ENCODE measurements around the gene TMEM244.
A peak's percentile ranks its signal among the peaks of the same experiment; 100 is the strongest.
"Not testable (repeated sequence)": the region's sequence is repeated elsewhere in the genome, so short reads cannot be mapped to it uniquely, and the experiment has no call there.

TMEM244 gene, protein sequence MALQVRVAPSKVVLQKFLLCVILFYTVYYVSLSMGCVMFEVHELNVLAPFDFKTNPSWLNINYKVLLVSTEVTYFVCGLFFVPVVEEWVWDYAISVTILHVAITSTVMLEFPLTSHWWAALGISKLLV

GRCh38 chr6:129860908-129861665, at the start of gene TMEM244:
Gene TMEM244 (minus strand): TSS chr6:129861315. CDS start chr6:129861188, 127 bp downstream.
- intact Hi-C loops (cut with DNase I), result no loop called here
- peak in 1 of 10 donors; percentile 11 for DNase-seq

DNA sequence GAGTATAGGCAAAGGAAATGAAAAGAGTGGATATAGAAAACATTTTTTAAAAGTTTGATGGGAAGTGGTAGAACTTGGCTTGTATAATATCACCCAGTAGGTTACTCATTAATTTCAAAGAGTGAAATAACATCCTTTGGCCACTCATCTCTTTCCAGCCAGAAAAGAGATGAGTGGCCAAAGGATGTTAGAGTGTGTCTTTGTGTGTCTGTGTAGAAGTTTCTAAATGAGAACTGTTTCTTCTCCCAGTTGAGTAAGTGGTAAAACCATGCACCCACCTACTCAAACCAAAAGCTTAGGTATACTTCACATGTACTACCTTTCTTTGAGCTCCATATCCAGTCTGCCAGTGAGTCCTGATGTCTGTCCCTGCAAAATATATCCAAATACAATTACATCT, 47.7 kb upstream of the TMEM244 start:
- intact Hi-C loops (cut with DNase I), result no loop called here
- DNase-seq, result no peak

- intact Hi-C loops (cut with DNase I), result no loop called here
- no peak for DNase-seq
Observed at GRCh38 chr6:129908356-129908755, 47.2 kb upstream of the TMEM244 start.

GRCh38 chr6:129906515-129907077, 45.5 kb upstream of the TMEM244 start:
- intact Hi-C loops (cut with DNase I), result no loop called here
- DNase-seq, result no peak

- no peak for DNase-seq
Observed at GRCh38 chr6:129903082-129903481, 42.0 kb upstream of the TMEM244 start.

GRCh38 chr6:129902681-129903080, 41.6 kb upstream of the TMEM244 start:
- no peak for DNase-seq
- intact Hi-C loops (cut with DNase I), result no loop called here

More at GRCh38 chr6:129903082-129903481, 42.0 kb upstream of the TMEM244 start:
- intact Hi-C loops (cut with DNase I), result no loop called here

DNA sequence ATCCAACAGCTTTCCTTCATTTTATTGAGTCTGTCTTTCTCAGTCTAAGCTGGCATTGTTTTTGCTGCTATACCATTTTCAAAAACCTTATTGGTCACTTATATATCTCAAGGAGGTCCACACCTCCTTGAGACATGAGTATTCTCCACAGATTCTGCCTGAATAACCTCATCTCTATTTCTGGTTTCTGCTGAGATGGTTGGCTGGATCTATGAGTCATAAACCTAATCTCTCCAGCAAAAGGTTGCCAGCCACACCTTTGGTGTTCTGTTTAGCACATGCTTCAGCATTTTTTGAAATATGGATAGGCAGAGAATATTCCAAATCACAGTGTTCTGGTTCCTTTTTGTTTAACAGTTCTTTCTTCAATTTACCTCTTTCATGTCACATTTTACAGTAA, 40.8 kb upstream of the TMEM244 start:
- intact Hi-C loops (cut with DNase I), result no loop called here

GRCh38 chr6:129895692-129896091, 34.6 kb upstream of the TMEM244 start:
- intact Hi-C loops (cut with DNase I), result loop anchor here (5.0 kb wide), 1 partner anchor 127 kb away; no protein-coding TSS in a partner anchor
- DNase-seq, result no peak

More for the DNA sequence above, 40.8 kb upstream of the TMEM244 start:
- DNase-seq, result no peak

- no peak for DNase-seq
- intact Hi-C loops (cut with DNase I), result loop anchor here (5.0 kb wide), 1 partner anchor 127 kb away; no protein-coding TSS in a partner anchor
Observed at GRCh38 chr6:129894921-129895320, 33.8 kb upstream of the TMEM244 start.

- DNase-seq, result no peak
- intact Hi-C loops (cut with DNase I), result loop anchor here (2.0 kb wide), 1 partner anchor 43 kb away; no protein-coding TSS in a partner anchor
Observed at GRCh38 chr6:129893640-129894039, 32.5 kb upstream of the TMEM244 start.

GRCh38 chr6:129890701-129891100, 29.6 kb upstream of the TMEM244 start:
- DNase-seq, result no peak
- intact Hi-C loops (cut with DNase I), result no loop called here

DNA sequence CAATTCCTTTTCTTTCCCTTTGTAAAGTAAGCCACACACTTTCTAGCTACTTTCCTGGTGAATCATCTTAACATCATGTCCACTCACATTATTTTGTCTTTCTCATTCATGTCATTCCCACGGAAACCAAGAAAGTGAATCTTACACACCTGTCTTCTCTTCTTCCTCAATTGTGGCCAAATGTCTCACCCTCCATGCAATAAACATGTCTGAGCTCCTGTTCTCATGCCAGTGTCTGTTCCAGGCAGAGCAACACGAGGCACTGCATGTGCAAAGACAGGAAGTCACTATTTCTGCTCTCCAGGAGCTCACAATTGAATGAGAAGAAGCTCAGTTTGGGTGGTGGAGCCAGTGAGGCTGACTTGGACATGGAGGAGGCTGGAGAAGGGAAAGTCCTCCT, 29.0 kb upstream of the TMEM244 start:
- no peak for DNase-seq
- intact Hi-C loops (cut with DNase I), result no loop called here

- intact Hi-C loops (cut with DNase I), result no loop called here
- DNase-seq, result no peak
Observed at GRCh38 chr6:129889580-129889979, 28.5 kb upstream of the TMEM244 start.

- intact Hi-C loops (cut with DNase I), result no loop called here
- no peak for DNase-seq
Observed at GRCh38 chr6:129886401-129887155, 25.5 kb upstream of the TMEM244 start.

GRCh38 chr6:129884211-129884610, 23.1 kb upstream of the TMEM244 start:
- intact Hi-C loops (cut with DNase I), result no loop called here

DNA sequence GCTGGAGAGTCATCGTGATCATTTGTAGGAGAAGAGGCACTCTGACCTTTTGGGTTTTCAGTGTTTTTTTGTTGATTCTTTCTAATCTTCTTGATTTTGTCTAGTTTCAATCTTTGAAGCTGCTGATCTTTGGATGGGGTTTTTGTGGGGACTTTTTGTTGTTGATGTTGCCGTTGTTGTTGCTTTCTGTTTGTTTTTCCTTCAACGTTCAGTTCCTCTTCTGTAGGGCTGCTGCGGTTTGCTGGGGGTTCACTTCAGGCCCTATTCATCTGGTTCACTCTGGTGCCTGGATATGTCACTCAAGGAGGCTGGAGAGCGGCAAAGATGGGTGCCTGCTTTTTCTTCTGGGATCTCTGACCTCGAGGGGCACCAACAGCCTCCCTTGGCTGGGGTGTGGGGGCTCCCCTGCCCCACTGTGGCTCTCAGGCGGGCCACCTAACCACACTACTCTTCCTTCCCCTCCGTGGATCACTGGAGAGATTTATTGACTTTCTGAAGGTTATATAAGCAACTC, 21.5 kb upstream of the TMEM244 start:
- no peak for DNase-seq
- intact Hi-C loops (cut with DNase I), result no loop called here

More at GRCh38 chr6:129884211-129884610, 23.1 kb upstream of the TMEM244 start:
- DNase-seq, result no peak

- DNase-seq; intact Hi-C loops (cut with DNase I): not testable (repeated sequence)
Observed at GRCh38 chr6:129877894-129878293, 16.8 kb upstream of the TMEM244 start.

- intact Hi-C loops (cut with DNase I), result no loop called here
- no peak for DNase-seq
Observed at GRCh38 chr6:129875610-129876520, 14.8 kb upstream of the TMEM244 start.

DNA sequence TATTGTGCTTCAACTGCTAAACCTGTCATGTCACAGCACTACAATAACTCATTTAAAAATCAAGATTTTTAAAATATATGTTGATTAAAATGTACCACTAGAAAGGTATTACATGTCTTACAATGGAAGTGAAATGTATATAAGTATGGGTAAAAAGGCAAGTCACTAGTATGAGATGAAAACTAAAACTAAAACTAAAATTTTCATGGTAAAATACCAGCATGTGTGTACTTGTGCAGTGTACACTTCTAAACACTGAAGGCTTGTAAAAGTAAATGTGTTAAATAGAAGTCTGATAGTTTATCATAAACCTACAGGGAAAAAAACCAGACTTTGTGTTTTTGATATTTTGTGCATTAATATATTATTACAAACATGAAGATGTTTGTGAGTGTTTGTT, 13.7 kb upstream of the TMEM244 start:
- no peak for DNase-seq
- intact Hi-C loops (cut with DNase I), result no loop called here

DNA sequence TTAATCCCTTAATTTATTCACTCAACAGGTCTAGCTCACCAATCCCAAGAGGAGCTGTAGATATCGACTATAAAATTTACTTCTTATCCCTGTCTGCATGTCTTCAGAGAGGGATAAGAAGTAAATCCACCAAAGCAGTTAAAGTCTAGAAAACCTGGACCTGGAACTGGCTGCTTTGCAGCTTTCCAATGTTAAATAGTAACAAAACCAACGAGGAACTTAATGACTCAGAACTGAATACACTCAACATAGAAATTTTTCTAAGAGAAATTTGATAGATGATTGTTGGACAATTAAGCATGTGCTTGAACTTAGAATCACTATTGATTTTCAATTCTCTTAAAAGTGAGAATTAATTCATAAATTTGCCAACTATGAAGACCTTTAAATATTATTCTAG, 11.5 kb upstream of the TMEM244 start:
- intact Hi-C loops (cut with DNase I), result no loop called here
- no peak for DNase-seq

Measured in posterior cingulate gyrus (tissue), 11 donors.